HG02852 (cell line): ENCODE results near the gene RRP15.

Experiments
- ATAC-seq: cut with Tn5 transposase; IDR thresholded peaks from one replicate; pipeline ENCODE4 v1.9.1; 2021; ENCODE audit warnings: mild to moderate bottlenecking, moderate library complexity; ENCODE audit not compliant: unreplicated experiment

Gene RRP15

DNA sequence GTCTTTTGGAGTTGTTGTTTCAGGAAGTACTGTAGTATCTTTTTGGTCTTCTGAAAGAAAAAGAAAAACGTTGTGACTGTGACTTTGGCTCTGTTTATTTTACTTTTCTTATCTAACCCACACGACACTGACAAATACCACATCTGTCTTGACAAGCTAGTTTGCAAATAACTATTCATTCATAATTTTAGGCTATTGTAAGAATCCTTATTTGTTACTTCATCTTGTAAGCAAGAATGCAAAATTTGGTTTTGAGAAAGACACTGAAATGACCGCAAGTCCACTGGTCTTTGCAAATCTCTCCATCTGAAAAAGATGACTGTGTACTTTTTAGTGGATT, 72.8 kb downstream of the RRP15 start:
- ATAC-seq, result no peak

DNA sequence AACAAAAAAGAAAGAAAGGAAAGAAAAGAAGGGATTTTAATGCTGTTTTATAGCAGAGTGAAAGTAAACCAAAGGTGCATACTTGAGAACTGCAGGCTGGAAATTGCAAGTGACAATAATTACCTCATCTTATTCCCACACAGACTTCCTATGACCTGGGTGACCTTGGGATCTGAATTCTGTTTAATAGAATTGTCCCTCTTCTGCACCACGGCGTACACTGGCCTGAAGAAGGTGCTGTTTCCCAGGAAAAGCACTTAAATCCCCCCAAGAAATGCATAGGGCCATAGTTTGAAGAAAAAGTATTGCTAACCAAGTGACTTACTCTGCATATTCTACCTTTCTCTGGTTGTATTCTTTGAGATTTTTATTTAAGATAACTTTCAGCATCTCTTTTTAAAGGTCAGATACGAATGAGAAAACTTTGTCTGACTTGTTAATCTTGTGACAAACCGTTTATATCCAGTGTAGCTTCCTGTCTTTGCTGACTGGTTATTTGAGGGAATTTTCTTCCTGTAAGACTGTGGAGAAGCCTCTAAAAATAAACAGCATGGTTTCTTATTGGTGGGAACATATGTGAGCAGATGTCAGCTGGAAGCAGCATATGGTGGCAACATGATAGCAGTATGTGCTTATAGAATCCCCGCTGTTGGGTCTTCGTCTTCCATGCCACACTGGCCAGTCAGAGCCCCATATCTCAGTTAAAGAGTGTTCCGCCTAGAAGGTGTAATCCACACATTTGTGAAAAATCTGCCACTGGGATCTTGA, 76.4 kb downstream of the RRP15 start:
- no peak for ATAC-seq

DNA sequence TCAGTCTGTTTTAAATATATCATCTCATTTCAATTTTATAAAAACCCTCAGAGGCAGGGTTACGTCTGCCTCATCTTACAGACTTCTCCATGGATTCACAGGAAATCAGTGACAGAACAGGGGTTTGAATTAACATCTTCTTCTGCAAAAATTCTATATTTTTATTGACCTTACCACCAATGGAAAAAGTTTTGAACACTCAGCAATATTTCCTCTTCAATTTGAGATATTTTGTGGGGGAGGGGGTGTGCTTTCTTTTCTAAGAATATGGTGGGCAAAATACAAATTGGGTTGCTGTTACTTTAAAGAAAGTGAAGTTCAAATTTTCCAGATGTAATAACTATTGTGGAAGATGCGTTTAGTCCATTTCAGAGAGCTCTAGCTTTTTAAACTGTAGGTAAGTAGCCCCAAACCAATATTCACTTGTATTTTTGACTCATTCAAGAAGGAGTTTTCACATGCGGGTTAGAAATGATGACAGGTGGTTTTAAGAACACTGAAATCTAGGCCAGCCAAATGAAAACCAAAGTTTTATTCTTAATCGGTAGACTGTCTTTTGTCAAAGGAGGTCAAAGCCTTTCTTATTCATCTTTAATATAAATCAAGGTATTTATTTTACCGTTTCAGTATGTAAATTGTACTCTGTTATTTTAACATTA, 77.5 kb downstream of the RRP15 start:
- no peak for ATAC-seq

DNA sequence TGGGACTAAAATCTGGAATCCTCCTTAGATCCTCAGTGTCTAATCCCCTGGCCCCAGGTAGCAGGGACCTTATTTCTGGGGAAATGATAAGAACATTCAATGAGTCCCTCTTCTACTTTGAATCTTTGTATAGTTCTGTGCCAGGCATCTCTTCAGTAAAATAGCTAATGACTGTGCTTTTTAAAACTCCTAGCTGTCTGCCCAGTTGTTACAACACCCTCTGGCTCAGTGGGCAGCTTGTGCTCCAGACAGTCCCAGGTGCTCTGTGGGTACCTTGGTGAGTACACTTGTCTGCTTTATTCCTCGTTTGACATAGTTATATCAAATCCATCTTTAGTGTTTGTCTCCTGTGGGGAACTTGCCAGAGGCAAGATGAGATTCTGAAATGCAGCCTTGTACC, 78.0 kb downstream of the RRP15 start:
- no peak for ATAC-seq

DNA sequence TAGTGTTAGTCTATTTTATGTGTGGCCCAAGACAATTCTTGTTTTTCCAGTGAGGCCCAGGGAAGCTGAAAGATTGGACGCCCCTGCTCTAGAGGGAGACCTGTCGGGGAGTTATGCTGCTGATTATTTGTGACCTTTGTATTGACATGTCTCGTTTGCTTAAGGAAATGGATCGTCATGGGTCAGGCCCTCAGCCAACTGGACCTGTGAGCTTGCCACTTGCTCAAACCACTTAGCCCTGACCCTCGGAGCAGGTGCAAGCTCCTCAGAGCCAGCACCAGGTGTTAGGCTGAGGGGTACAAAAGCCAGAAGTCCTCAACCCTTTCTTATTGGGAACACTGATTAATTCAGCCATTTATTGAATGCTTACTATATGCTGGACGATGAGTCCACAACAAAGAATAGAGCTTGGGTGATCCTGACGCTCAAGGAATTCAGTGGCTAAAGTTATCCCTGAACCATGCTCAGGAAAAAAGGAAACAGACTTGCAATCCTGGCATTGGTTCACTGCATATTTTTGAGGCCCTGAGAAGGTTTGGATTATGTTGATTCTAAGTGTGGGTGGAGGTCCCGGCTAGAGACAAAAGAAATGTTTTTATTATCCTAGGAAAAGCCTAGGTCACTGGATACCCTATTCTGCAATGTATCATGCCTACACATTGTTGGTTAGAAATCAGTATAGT, 79.1 kb downstream of the RRP15 start:
- ATAC-seq, result no peak

DNA sequence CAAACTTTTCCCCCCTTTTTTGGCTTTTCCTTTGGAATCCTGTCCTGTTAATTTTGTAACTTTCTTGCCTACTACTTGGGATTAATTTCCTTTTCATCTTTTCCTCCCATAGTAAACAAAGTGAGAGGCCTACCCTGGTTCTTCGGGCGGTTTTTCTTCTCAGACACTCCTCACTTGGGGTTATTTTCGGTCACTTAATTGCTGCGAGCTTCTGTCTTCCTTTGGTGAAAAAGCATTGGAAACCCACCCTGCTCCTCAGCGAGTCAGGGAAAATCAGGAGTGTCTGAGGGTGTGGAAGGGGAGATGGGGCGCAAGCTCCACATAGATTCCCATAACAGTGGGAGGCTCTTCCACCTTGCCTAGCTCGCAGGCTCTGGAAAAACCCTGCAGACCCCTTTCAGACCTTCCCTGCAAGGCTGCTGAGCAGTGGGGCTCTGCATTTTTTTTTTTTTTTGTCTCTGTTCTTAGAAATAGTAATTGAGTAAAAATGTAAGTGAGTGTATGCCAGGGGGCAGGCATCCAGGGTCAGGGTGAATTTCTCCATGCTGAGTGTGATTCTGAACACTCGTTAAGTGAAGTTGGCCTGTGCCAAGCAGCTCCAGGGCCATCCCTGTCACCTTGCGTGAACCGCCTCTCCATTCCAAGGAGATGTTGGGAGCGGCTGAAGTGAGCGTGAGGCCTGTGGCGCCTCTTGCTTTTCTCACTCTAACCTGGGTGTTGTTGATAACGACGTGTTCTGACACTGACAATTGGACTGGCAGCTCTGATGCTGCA, 80.3 kb downstream of the RRP15 start:
- no peak for ATAC-seq

DNA sequence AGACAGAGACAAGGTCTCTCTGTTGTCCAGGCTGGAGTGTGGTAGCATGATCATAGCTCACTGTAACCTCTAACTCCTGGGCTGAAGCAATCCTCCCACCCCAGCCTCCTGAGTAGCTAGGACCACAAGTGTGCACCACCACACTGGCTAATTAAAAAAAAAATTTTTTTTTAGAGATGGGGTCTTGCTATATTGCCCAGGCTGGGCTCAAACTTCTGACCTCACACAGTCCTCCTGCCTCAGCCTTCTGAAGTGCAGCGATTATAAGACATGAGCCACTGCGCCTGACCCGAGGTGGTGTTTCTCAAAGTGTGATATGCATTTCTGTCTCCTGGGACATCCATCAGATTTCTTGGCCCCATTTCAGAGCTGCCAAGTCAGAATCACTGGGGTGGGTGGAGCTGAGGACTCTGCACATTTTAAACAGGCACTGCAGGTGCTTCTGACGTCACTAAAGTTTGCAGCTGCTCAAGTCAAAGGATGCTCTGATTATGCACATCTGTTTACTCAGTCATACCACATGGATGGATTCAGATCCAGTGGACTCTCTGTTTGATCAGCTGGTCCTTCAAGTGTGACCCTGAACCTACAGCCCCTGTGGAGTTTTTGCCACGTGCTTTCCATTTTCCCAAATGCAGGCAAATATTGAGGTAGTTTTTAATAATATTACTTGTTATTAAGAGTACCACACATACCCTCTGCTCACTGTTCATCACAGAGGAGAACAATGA, 81.4 kb downstream of the RRP15 start:
- ATAC-seq, result no peak

DNA sequence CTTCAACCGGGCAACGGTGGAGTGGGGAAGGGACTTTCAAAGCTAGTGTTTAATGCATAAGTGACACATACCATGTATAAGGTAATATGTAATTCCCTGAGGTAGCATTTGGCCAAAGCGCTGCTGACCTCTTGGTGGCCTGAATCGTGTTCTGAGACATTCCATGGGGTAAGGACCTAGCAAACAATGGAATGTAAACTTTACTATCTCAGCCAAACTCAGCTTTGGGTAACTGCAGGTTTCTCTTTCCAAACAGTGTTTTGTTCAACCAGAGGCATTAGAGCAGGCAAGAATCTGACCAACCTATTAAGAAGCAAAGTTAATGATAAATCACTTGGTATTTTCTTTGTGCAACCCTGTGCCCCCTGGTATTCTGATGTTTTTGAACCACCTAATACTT, 82.0 kb downstream of the RRP15 start:
- ATAC-seq, result no peak

DNA sequence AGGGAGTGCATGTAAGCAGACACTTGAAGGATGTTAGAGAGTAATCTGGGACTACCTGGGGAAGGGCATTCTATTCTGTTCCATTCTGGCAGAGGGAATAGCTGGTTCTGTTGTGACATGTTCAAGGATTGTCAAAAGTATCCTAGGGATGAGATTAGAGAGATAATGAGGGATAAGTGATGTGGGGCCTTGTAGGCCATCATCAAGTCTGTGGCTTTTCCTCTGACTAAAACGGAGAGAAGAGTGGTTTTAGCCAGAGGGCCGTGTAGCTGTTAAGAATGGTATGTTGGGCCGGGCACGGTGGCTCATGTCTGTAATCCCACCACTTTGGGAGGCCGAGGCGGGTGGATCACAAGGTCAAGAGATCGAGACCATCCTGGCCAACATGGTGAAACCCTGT, 83.6 kb downstream of the RRP15 start:
- ATAC-seq, result no peak

DNA sequence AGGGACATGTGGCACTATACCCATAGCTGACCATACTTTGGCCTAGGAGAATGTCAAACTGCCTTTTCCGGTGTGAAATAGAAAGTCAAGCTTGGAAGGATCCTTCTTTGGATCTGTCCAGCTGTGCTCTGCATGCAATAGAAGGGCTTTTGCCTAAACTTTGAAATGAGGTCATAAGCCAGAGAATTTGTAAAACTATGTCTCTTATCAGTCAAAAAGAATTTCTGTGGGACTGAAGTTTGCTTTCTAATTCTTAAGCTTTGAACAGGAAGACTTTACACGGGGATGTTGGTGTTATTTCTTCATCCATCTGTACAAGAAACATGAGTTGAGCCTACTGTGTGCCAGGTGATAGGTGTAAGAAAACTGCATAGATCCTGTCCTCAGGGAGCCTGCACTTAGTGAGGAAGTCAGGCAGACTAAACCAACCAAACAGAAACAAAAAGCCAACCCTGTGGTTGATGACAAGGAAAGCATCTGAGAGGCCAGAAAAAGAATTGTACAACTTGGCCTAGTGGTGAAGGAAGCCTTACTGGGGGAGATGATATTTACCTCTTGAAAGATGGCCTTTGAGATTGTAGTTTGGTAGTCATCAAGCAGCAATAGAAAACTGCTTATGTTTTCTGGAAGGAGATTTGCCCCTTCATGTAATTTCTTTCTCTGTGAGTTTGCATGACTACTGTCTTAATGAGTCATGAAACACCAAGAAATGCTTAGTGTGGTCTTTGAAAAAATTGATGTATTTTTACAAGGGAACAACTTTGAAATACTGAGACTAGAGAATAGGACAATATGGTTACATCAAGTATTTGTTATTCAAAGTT, 84.8 kb downstream of the RRP15 start:
- ATAC-seq, result no peak

DNA sequence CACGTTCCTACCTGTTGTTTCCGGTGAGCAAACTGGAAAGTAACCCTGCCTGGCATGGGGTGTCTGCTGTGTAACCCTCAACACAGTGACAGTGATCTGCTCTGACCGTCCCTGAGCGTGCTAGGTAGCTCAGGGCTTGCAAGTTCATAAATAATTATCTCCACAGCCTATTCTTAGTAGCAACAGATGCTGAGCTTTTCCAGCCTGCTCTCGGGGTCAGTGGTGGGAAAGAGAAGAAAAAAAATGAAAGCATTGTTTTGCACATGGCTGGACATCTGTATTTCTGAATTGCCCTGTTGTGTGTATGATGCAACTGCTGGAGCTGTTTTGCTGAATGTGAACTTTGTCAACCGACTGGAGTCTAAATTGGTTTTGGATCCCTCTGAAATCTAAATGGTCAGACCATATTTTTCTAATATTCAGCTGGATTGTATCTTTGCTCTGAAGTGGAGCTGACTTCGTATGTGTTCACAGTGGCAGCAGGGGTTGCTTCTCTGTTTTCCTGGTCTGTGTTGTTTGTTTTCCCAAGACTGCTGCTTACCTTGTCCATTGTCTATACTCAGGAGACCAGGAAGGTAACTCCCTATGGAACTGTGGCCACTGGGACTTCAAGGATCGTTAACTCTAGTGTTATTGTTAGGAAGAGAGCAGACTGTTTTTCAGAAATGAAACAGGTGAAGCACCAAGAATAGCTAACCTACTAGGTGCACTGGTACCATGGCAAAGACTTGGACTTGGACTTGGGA, 87.0 kb downstream of the RRP15 start:
- ATAC-seq, result no peak

DNA sequence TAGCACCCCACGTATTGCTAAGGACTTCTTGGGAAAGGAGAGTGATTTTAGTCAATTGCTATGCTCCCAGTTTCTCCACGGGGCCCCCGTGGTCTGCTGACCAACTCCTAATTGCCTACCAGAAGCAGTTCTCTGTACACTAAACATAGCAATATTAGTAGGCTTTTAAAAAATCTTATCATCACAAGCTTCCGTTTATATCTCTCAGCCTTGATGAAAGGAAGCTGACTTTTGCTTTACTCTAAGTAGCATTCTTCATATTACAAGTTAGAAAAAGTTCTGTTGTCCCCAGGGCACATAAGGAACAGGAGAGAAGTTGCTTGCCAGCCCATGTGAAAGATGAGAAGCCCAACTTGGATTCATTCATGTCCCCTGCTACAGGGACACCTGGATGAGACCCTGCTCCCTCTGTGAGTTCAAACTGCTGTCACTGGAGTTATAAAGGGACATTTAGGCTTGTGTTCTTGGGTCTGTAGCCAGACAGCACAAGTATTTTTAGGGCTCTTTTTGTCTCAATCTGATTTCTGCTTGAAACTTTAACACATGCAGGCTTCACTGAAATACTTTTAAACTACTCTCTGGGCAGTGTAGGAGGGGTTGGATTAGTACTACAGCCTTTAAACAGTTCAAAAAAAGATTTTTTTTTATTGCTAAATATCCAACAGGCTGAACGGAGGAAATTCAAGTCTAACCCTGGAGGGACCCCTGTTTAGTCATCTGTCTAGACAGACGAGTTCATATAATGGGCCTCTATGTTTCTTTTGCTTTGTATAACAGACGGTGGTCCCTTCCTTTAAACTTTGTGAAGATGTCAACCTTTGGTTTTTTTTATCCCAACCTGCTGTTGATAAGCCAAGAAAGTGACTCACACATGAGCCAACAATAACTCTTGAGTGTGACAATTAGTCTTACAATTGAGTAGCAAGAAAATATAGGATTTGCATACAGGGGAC, 89.6 kb downstream of the RRP15 start:
- no peak for ATAC-seq

DNA sequence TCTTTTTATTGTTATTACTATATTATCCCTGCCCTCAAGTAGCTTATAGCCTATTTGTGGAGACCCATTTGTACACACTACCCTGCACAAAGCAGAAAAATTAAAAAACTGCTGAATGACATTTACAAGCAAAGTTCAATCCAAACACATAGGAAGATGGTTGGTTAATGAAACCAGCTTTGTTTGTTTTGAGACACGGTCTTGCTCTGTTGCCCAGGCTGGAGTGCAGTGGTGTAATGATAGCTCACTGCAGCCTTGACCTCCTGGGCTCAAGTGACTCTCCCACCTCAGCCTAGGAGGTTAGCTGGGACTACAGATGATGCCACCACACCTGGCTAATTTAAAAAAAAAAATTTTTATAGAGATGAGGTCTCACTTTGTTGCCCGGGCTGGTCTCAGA, 91.6 kb downstream of the RRP15 start:
- ATAC-seq, result no peak

DNA sequence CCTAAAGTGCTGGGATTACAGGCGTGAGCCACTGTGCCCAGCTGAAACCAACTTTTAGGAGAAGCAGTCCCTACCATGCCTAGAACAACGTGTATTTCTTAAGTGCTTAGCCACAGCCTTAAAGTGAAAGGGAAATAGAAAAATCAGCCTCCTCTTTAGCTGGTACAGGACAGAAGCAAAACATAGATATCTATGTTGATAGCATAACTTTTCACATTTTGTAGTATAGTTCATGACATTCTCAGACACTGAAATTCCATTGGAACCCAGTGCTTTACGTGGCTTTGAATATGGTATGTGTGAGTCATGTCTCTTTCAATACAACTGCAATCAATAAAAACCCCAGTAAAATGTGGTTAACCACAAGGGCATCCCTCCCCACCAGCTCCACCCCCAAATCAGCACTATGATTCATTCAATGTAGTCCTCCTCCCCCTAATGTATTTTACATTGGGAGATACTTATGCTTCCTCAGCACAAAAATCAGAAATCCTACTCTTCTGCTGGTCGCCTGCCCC, 92.1 kb downstream of the RRP15 start:
- peak; percentile 73 for ATAC-seq

DNA sequence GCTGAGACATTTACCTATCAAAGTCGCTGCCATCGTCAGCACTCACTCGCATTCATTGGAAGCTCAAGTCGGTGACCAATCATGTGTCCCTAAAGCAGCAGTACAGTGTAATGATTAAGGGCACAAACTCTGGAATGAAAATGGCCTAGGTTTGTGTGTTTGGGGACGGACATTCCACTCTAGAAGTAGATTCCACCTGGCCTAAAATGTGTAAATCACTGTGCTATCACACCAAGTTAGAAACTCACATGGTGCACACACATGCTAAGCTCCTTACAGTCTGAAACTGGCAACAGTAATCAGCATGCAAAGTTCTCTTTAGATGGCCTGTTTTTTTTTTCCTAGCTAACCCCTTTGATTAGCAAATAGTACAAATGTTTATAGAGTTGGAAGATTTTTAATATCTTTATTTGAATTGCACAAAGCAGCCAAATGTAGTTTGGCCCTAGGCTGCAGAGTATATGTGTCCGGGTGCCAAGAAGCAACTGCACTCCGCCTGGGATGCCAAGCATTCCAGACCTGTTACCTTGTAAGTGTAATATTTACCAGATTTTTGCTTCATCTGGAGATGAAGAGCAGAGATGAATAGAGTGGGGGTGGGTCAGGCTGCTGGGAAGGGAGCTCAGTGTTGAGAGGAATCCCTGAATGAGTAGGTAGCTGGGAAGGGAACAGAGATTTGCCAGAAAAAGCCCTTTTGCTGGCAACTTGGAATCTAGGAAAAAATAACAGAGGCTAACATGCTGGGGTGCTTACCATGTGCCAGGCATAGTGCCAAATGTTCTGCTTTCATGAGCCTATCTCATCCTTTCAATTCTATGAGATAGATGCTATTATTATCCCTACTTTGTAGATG, 95.3 kb downstream of the RRP15 start:
- ATAC-seq, result no peak

DNA sequence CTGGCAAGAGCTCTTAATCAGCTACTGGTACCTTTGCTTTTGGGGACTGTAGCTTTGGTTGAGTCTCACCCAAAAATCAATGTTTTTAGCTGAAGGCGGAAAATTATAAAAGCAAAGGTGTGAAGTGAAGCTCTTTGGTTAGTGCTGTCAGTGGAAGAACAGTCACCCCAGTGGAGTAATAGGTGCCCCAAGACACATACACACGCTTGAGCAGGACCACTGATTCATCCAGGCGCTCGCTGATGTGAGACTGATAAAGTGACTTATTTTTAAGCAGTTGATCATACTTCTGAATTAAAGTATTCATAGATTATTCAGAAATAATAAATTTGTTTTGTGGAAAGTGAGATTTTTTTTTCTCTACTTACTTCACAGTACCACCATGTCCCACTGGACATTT, 97.2 kb downstream of the RRP15 start:
- ATAC-seq, result no peak

DNA sequence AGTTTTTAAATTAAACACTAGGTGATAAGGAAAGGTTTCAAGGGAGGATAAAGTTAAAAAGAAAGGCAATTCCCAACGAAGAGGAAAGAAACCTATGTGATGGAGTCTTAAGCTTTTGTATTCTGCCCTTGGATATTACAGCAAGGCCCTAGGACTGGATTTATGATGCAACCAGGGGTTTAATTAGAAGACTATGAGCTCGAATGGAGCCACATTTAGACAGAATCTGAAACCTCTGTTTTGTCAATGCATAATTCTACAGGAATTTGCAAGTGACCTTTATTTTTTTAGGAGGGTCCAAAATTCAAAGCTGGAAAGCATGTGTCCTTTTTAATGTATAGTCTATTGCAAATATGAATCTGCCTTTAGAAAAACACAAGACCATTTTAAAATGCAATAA, 98.0 kb downstream of the RRP15 start:
- ATAC-seq, result no peak
